K562 (cell line): Measurements from ENCODE around the gene TMEM41A. TPM values are rescaled to one million over a fixed set of nuclear protein-coding genes. Genes with fewer than 3 reads are reported as not detected.

ENCODE experiments used
- CHCHD3 ChIP-seq: fragments of 250-450 bp; sonication (Bioruptor Pico); IDR thresholded peaks from 2 replicates; pipeline ENCODE4 v2.1.2; 2022; ENCODE audit warnings: mild to moderate bottlenecking
- ZNF699 ChIP-seq: fragments of 250-450 bp; sonication (Bioruptor Pico); IDR thresholded peaks from 2 replicates; pipeline ENCODE4 v1.8.0; 2021; ENCODE audit warnings: mild to moderate bottlenecking, moderate library complexity; ENCODE audit not compliant: insufficient replicate concordance
- polyA plus RNA-seq, 8 experiments: library from polyadenylated mRNA; depleted of rRNA in 4 of 8; stranded (reverse) in 5 of 8; unstranded in 3 of 8; fragments of >200 nt; fragmentation: Nextera tagmentation in 2 of 8; fragmentation: Illumina TruSeq in 1 of 8; extraction: Ambion mirVana in 2 of 8; extraction: Trizol in 1 of 8; gene quantifications; 2 replicates each; pipeline versions ENCODE4 v1.2.1 to v1.2.3, GENCODE V29; 2011 to 2014; ENCODE audit warnings: inconsistent platforms in 1 of 8, missing spikeins in 1 of 8
- total RNA-seq, 7 experiments: library from RNA; depleted of rRNA in 6 of 7; stranded (reverse); fragments of >200 nt in 6 of 7; fragmentation: Illumina TruSeq in 2 of 7; extraction: Trizol in 2 of 7; gene quantifications; 2 replicates each; pipeline versions ENCODE4 v1.2.1 to v1.2.3, GENCODE V29; 2011 to 2021; ENCODE audit warnings: low replicate concordance in 1 of 7
- TF ChIP-seq, protein P1 (sequence below): IDR thresholded peaks from 2 replicates; pipeline ENCODE4 v1.6.1; 2016; ENCODE audit warnings: missing genetic modification characterization, missing compliant biosample characterization
- TF ChIP-seq, protein P2 (sequence below): fragments of 250-450 bp; sonication (Bioruptor Pico); IDR thresholded peaks from 2 replicates; pipeline ENCODE4 v1.4.0; 2020; ENCODE audit warnings: mild to moderate bottlenecking, moderate library complexity
- TF ChIP-seq, protein P3 (sequence below), 3 experiments: fragments of 200-800 bp in 1 of 3; sonication (Bioruptor generic) in 1 of 3; sonication (generic) in 1 of 3; formaldehyde crosslinking in 1 of 3; IDR thresholded peaks; 2 replicates each; pipeline versions ENCODE4 v1.6.1 to v1.8.0; 2016 to 2022; ENCODE audit warnings: mild to moderate bottlenecking in 2 of 3, missing compliant biosample characterization in 2 of 3, missing genetic modification characterization in 2 of 3, missing genetic modification reagents in 1 of 3

TMEM41A gene
- total and polyA plus RNA-seq, 9 of the 15 experiments (the other 6 are each of a cell fraction or from before 2014, with no cell fraction given), result 22.5 to 65.9 (median 31.5) TPM

DNA sequence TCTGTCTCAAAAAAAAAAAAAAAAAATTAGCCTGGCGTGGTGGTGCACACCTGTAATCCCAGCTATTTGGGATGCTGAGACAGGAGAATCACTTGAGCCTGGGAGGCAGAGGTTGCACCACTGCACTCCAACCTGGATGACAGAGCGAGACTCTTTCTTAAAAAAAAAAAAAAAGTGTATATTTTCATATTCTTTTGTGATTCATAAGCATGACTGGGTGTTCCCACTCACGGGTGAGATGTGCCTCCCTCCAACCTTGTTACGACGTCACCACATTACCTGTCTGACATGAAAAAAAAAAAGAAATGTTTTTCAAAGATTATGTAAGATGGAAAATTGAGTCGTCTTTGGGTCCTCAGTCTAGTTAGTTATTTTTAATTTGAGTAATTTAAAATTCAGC lies 56.8 kb downstream of the TMEM41A start (continued):
- TF ChIP-seq, protein P1, sequence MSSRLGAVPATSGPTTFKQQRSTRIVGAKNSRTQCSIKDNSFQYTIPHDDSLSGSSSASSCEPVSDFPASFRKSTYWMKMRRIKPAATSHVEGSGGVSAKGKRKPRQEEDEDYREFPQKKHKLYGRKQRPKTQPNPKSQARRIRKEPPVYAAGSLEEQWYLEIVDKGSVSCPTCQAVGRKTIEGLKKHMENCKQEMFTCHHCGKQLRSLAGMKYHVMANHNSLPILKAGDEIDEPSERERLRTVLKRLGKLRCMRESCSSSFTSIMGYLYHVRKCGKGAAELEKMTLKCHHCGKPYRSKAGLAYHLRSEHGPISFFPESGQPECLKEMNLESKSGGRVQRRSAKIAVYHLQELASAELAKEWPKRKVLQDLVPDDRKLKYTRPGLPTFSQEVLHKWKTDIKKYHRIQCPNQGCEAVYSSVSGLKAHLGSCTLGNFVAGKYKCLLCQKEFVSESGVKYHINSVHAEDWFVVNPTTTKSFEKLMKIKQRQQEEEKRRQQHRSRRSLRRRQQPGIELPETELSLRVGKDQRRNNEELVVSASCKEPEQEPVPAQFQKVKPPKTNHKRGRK (tag), result no peak
- no peak for TF ChIP-seq ZNF699 (CRISPR knock-in tag)
- TF ChIP-seq, protein P2, sequence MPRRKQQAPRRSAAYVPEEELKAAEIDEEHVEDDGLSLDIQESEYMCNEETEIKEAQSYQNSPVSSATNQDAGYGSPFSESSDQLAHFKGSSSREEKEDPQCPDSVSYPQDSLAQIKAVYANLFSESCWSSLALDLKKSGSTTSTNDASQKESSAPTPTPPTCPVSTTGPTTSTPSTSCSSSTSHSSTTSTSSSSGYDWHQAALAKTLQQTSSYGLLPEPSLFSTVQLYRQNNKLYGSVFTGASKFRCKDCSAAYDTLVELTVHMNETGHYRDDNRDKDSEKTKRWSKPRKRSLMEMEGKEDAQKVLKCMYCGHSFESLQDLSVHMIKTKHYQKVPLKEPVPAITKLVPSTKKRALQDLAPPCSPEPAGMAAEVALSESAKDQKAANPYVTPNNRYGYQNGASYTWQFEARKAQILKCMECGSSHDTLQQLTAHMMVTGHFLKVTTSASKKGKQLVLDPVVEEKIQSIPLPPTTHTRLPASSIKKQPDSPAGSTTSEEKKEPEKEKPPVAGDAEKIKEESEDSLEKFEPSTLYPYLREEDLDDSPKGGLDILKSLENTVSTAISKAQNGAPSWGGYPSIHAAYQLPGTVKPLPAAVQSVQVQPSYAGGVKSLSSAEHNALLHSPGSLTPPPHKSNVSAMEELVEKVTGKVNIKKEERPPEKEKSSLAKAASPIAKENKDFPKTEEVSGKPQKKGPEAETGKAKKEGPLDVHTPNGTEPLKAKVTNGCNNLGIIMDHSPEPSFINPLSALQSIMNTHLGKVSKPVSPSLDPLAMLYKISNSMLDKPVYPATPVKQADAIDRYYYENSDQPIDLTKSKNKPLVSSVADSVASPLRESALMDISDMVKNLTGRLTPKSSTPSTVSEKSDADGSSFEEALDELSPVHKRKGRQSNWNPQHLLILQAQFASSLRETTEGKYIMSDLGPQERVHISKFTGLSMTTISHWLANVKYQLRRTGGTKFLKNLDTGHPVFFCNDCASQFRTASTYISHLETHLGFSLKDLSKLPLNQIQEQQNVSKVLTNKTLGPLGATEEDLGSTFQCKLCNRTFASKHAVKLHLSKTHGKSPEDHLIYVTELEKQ (CRISPR knock-in tag), result no peak
- TF ChIP-seq CHCHD3 (CRISPR knock-in tag), result no peak
- TF ChIP-seq, protein P3, sequence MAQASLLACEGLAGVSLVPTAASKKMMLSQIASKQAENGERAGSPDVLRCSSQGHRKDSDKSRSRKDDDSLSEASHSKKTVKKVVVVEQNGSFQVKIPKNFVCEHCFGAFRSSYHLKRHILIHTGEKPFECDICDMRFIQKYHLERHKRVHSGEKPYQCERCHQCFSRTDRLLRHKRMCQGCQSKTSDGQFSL (CRISPR knock-in tag; IDR thresholded peaks at IDR 0.05), result no peak
- TF ChIP-seq, protein P3 (tag; IDR thresholded peaks at IDR 0.05), result no peak
- TF ChIP-seq, all 486 proteins: peak for 0
